Sigmoid colon (tissue), 4 donors: Measurements from ENCODE around the gene FGFRL1.

Experiments used
- CTCF ChIP-seq, 4 experiments: fragments of 450-650 bp in 3 of 4; fragments of 200-600 bp in 1 of 4; IDR thresholded peaks; one replicate each; pipeline ENCODE4 v1.5.1; 2016 to 2019; ENCODE audit warnings: antibody characterized with exemption in 4 of 4, mild to moderate bottlenecking in 3 of 4, moderate library complexity in 2 of 4
- EP300 ChIP-seq, 4 donors: sonication (generic); formaldehyde crosslinking; IDR thresholded peaks; one replicate each; pipeline ENCODE4 v1.6.1; 2017; ENCODE audit warnings: antibody characterized with exemption in 4 of 4
- POLR2AphosphoS5 ChIP-seq, 4 donors: sonication (generic); formaldehyde crosslinking; IDR thresholded peaks; one replicate each; pipeline ENCODE4 v1.6.1; 2017; ENCODE audit warnings: antibody characterized with exemption in 4 of 4

GRCh38 chr4:1001561-1002130 lies 9.8 kb upstream of the FGFRL1 start:
- TF ChIP-seq EP300 (IDR thresholded peaks at IDR 0.05) (no peak), CTCF (IDR thresholded peaks at IDR 0.05) (no peak), POLR2AphosphoS5 (IDR thresholded peaks at IDR 0.05) (no peak)
